Body of pancreas (tissue), 4 donors: Measurements from ENCODE around the gene TXNRD2.

Experiments
- POLR2A ChIP-seq, 3 donors: fragments of 450-650 bp; IDR thresholded peaks; one replicate each; pipeline ENCODE4 v1.6.1; 2016; ENCODE audit warnings: antibody characterized with exemption in 3 of 3, mild to moderate bottlenecking in 2 of 3
- TF ChIP-seq, protein P1 (sequence below), 7 experiments: fragments of 450-650 bp in 4 of 7; fragments of 200-600 bp in 3 of 7; sonication (generic) in 3 of 7; IDR thresholded peaks; one replicate each; pipeline ENCODE4 v1.5.1; 2016 to 2019; ENCODE audit warnings: antibody characterized with exemption in 7 of 7

DNA sequence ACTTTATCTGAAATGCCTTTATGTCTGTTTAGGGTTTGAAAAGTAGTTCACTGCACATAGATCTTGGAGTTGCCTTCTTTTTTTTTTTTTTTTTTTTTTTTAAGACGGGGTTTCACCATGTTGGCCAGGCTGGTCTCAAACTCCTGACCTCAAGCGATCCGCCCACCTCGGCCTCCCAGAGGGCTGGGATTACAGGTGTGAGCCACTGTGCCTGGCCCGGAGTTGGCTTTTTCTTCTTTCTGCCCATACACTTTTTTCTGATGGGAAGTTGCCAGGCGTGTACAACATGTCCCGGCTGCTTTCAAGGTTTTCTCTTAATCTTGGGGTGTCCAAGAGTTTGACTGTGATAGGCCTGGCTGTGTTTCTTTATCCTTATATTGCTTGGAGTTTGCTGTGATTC is 74.0 kb downstream of the TXNRD2 start:
- TF ChIP-seq, protein P1, sequence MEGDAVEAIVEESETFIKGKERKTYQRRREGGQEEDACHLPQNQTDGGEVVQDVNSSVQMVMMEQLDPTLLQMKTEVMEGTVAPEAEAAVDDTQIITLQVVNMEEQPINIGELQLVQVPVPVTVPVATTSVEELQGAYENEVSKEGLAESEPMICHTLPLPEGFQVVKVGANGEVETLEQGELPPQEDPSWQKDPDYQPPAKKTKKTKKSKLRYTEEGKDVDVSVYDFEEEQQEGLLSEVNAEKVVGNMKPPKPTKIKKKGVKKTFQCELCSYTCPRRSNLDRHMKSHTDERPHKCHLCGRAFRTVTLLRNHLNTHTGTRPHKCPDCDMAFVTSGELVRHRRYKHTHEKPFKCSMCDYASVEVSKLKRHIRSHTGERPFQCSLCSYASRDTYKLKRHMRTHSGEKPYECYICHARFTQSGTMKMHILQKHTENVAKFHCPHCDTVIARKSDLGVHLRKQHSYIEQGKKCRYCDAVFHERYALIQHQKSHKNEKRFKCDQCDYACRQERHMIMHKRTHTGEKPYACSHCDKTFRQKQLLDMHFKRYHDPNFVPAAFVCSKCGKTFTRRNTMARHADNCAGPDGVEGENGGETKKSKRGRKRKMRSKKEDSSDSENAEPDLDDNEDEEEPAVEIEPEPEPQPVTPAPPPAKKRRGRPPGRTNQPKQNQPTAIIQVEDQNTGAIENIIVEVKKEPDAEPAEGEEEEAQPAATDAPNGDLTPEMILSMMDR (IDR thresholded peaks at IDR 0.05) = no peak
- TF ChIP-seq POLR2A (IDR thresholded peaks at IDR 0.05) = no peak
